Measurements from ENCODE around the gene SMIM43. TPM values are rescaled to one million over a fixed set of nuclear protein-coding genes. Genes with fewer than 3 reads are reported as not detected.

Gene SMIM43
- total and polyA plus RNA-seq, 2 of the 8 experiments (the other 6 are each of a cell fraction or from before 2014, with no cell fraction given), result 0.50 to 0.94 TPM

GRCh38 chr4:121764702-121765367, at the start of gene SMIM43 (continued):
- TF ChIP-seq ATF2 (IDR thresholded peaks at IDR 0.05; ENCODE audit: low read length) (no peak), EGR1 (IDR thresholded peaks at IDR 0.05; ENCODE audit: borderline replicate concordance, low read depth, low read length) (no peak), GTF2F1 (IDR thresholded peaks at IDR 0.05; ENCODE audit: borderline replicate concordance, low read depth, low read length) (no peak), PHF8 (conservative IDR thresholded peaks at IDR 0.05; ENCODE audit: low read depth, low read length) (no peak), HDAC2 (IDR thresholded peaks at IDR 0.05; ENCODE audit: borderline replicate concordance in 1 of 2, low read depth in 2 of 2, low read length in 2 of 2) (no peak; a peak in 1 of 4 replicates), SRF (IDR thresholded peaks at IDR 0.05; ENCODE audit: low read depth, low read length) (no peak), JUND (IDR thresholded peaks at IDR 0.05; ENCODE audit: low read length) (no peak), FOSL1 (IDR thresholded peaks at IDR 0.05; ENCODE audit: insufficient read depth, low read depth, low read length) (no peak), SAP30 (IDR thresholded peaks at IDR 0.05; ENCODE audit: insufficient read depth, insufficient replicate concordance, low read length) (no peak), TAF7 (optimal IDR thresholded peaks at IDR 0.05; ENCODE audit: borderline replicate concordance, low read depth, low read length) (no peak), YY1 (IDR thresholded peaks at IDR 0.05; ENCODE audit: low read depth, low read length) (no peak), RFX5 (IDR thresholded peaks at IDR 0.05; ENCODE audit: borderline replicate concordance, low read depth, low read length) (no peak), ASH2L (IDR thresholded peaks at IDR 0.05; ENCODE audit: low read length) (peak; percentile 63), CREB1 (IDR thresholded peaks at IDR 0.05) (no peak), EZH2 (IDR thresholded peaks at IDR 0.05; ENCODE audit: low read depth, low read length, severe bottlenecking) (peak; percentile 89), BRCA1 (IDR thresholded peaks at IDR 0.05; ENCODE audit: low read depth, low read length) (no peak), HDAC6 (IDR thresholded peaks at IDR 0.05; ENCODE audit: low read depth, low read length) (no peak), NANOG (IDR thresholded peaks at IDR 0.05; ENCODE audit: insufficient read depth, low read depth, low read length, poor library complexity, severe bottlenecking) (no peak), SP1 (IDR thresholded peaks at IDR 0.05; ENCODE audit: low read depth, low read length) (no peak), EP300 (IDR thresholded peaks at IDR 0.05; ENCODE audit: borderline replicate concordance in 1 of 2, low read depth in 2 of 2, low read length in 2 of 2) (no peak), SIRT6 (IDR thresholded peaks at IDR 0.05; ENCODE audit: low read length) (no peak), E2F6 (IDR thresholded peaks at IDR 0.05) (peak; percentile 57)

Data from H1 (cell line).